ENCODE measurements around the gene C17orf113.

C17orf113 gene

GRCh38 chr17:42078396-42079043 is 28.1 kb upstream of the C17orf113 start:
- Histone ChIP-seq H3K4me3 (ENCODE audit: insufficient read length, low read depth) (no peak overlapping the region), H3K36me3 (ENCODE audit: insufficient read depth, insufficient read length, low read length) (no peaks in the 10 kb centered on the region), H3K9ac (ENCODE audit: insufficient read length, low read depth) (no peak overlapping the region), H3K9me3 (ENCODE audit: insufficient read depth, low read length) (no peaks in the 10 kb centered on the region), H3K4me1 (ENCODE audit: insufficient read depth, insufficient read length) (peaks cover 6% of the 10 kb centered on the region), H3K27me3 (ENCODE audit: insufficient read depth, insufficient read length) (peaks cover 4% of the 10 kb centered on the region)
- TF ChIP-seq ZNF274 (IDR thresholded peaks at IDR 0.05; ENCODE audit: low read depth, low read length), result no peak
- no peak for TF ChIP-seq SUZ12 (IDR thresholded peaks at IDR 0.05; ENCODE audit: extremely low read depth, insufficient read depth, insufficient read length)
- TF ChIP-seq YY1 (IDR thresholded peaks at IDR 0.05; ENCODE audit: insufficient read depth, insufficient read length), result no peak
- DNase-seq (ENCODE audit: low read depth, low spot score), result no peak

- H3K9ac ChIP-seq (ENCODE audit: insufficient read length, low read depth), result no peak overlapping the region
- no peak for DNase-seq (ENCODE audit: low read depth, low spot score)
- H3K9me3 ChIP-seq (ENCODE audit: insufficient read depth, low read length), result no peaks in the 10 kb centered on the region
- H3K27me3 ChIP-seq (ENCODE audit: insufficient read depth, insufficient read length), result peaks cover 12% of the 10 kb centered on the region
- TF ChIP-seq SUZ12 (IDR thresholded peaks at IDR 0.05; ENCODE audit: extremely low read depth, insufficient read depth, insufficient read length), result no peak
- H3K4me1 ChIP-seq (ENCODE audit: insufficient read depth, insufficient read length), result peaks cover 6% of the 10 kb centered on the region
- H3K36me3 ChIP-seq (ENCODE audit: insufficient read depth, insufficient read length, low read length), result no peaks in the 10 kb centered on the region
- H3K4me3 ChIP-seq (ENCODE audit: insufficient read length, low read depth), result no peak overlapping the region
Observed at GRCh38 chr17:42077755-42078154, 27.4 kb upstream of the C17orf113 start.

GRCh38 chr17:42076797-42077559 is 26.6 kb upstream of the C17orf113 start:
- peaks cover 6% of the 10 kb centered on the region for H3K4me1 ChIP-seq (ENCODE audit: insufficient read depth, insufficient read length)
- no peaks in the 10 kb centered on the region for H3K9me3 ChIP-seq (ENCODE audit: insufficient read depth, low read length)
- peaks cover 20% of the 10 kb centered on the region for H3K27me3 ChIP-seq (ENCODE audit: insufficient read depth, insufficient read length)
- no peak overlapping the region for H3K4me3 ChIP-seq (ENCODE audit: insufficient read length, low read depth)
- no peak overlapping the region for H3K9ac ChIP-seq (ENCODE audit: insufficient read length, low read depth)
- no peak for DNase-seq (ENCODE audit: low read depth, low spot score)
- TF ChIP-seq ZNF274 (IDR thresholded peaks at IDR 0.05; ENCODE audit: low read depth, low read length) (no peak), YY1 (IDR thresholded peaks at IDR 0.05; ENCODE audit: insufficient read depth, insufficient read length) (no peak)
- H3K36me3 ChIP-seq (ENCODE audit: insufficient read depth, insufficient read length, low read length), result no peaks in the 10 kb centered on the region

GRCh38 chr17:42075789-42076188 is 25.4 kb upstream of the C17orf113 start:
- Histone ChIP-seq H3K9me3 (ENCODE audit: insufficient read depth, low read length) (no peaks in the 10 kb centered on the region), H3K4me3 (ENCODE audit: insufficient read length, low read depth) (no peak overlapping the region), H3K4me1 (ENCODE audit: insufficient read depth, insufficient read length) (peaks cover 6% of the 10 kb centered on the region), H3K36me3 (ENCODE audit: insufficient read depth, insufficient read length, low read length) (no peaks in the 10 kb centered on the region), H3K9ac (ENCODE audit: insufficient read length, low read depth) (no peak overlapping the region), H3K27me3 (ENCODE audit: insufficient read depth, insufficient read length) (peaks cover 30% of the 10 kb centered on the region)
- TF ChIP-seq ZNF274 (IDR thresholded peaks at IDR 0.05; ENCODE audit: low read depth, low read length) (no peak), SUZ12 (IDR thresholded peaks at IDR 0.05; ENCODE audit: extremely low read depth, insufficient read depth, insufficient read length) (no peak), YY1 (IDR thresholded peaks at IDR 0.05; ENCODE audit: insufficient read depth, insufficient read length) (no peak)
- DNase-seq (ENCODE audit: low read depth, low spot score), result no peak

- H3K36me3 ChIP-seq (ENCODE audit: insufficient read depth, insufficient read length, low read length), result no peaks in the 10 kb centered on the region
- DNase-seq (ENCODE audit: low read depth, low spot score), result no peak
- peak overlapping the region; percentile 55 for H3K4me3 ChIP-seq (ENCODE audit: insufficient read length, low read depth)
- peaks cover 14% of the 10 kb centered on the region for H3K4me1 ChIP-seq (ENCODE audit: insufficient read depth, insufficient read length)
- peak overlapping the region; percentile 74 for H3K9ac ChIP-seq (ENCODE audit: insufficient read length, low read depth)
- peaks cover 30% of the 10 kb centered on the region for H3K27me3 ChIP-seq (ENCODE audit: insufficient read depth, insufficient read length)
- TF ChIP-seq YY1 (IDR thresholded peaks at IDR 0.05; ENCODE audit: insufficient read depth, insufficient read length) (no peak), ZNF274 (IDR thresholded peaks at IDR 0.05; ENCODE audit: low read depth, low read length) (no peak), SUZ12 (IDR thresholded peaks at IDR 0.05; ENCODE audit: extremely low read depth, insufficient read depth, insufficient read length) (no peak)
- no peaks in the 10 kb centered on the region for H3K9me3 ChIP-seq (ENCODE audit: insufficient read depth, low read length)
Observed at GRCh38 chr17:42072323-42073187, 22.2 kb upstream of the C17orf113 start.

- Histone ChIP-seq H3K4me1 (ENCODE audit: insufficient read depth, insufficient read length) (peaks cover 14% of the 10 kb centered on the region), H3K27me3 (ENCODE audit: insufficient read depth, insufficient read length) (peaks cover 30% of the 10 kb centered on the region), H3K36me3 (ENCODE audit: insufficient read depth, insufficient read length, low read length) (no peaks in the 10 kb centered on the region), H3K4me3 (ENCODE audit: insufficient read length, low read depth) (peak overlapping the region; percentile 55), H3K9ac (ENCODE audit: insufficient read length, low read depth) (peak overlapping the region; percentile 74), H3K9me3 (ENCODE audit: insufficient read depth, low read length) (no peaks in the 10 kb centered on the region)
- no peak for TF ChIP-seq ZNF274 (IDR thresholded peaks at IDR 0.05; ENCODE audit: low read depth, low read length)
- TF ChIP-seq SUZ12 (IDR thresholded peaks at IDR 0.05; ENCODE audit: extremely low read depth, insufficient read depth, insufficient read length), result no peak
- TF ChIP-seq YY1 (IDR thresholded peaks at IDR 0.05; ENCODE audit: insufficient read depth, insufficient read length), result no peak
- no peak for DNase-seq (ENCODE audit: low read depth, low spot score)
Observed at GRCh38 chr17:42071810-42072209, 21.4 kb upstream of the C17orf113 start.

- Histone ChIP-seq H3K9ac (ENCODE audit: insufficient read length, low read depth) (peak overlapping the region; percentile 39), H3K36me3 (ENCODE audit: insufficient read depth, insufficient read length, low read length) (no peaks in the 10 kb centered on the region), H3K9me3 (ENCODE audit: insufficient read depth, low read length) (no peaks in the 10 kb centered on the region), H3K4me3 (ENCODE audit: insufficient read length, low read depth) (no peak overlapping the region), H3K4me1 (ENCODE audit: insufficient read depth, insufficient read length) (peaks cover 16% of the 10 kb centered on the region), H3K27me3 (ENCODE audit: insufficient read depth, insufficient read length) (peaks cover 30% of the 10 kb centered on the region)
- no peak for TF ChIP-seq YY1 (IDR thresholded peaks at IDR 0.05; ENCODE audit: insufficient read depth, insufficient read length)
- TF ChIP-seq ZNF274 (IDR thresholded peaks at IDR 0.05; ENCODE audit: low read depth, low read length), result no peak
- no peak for TF ChIP-seq SUZ12 (IDR thresholded peaks at IDR 0.05; ENCODE audit: extremely low read depth, insufficient read depth, insufficient read length)
- no peak for DNase-seq (ENCODE audit: low read depth, low spot score)
Observed at GRCh38 chr17:42068979-42069378, 18.6 kb upstream of the C17orf113 start.
